GM21423 (cell line): Measurements from ENCODE around the gene ACO2.
"Not testable (repeated sequence)": the region's sequence is repeated elsewhere in the genome, so short reads cannot be mapped to it uniquely, and the experiment has no call there.

Experiments
- ATAC-seq: cut with Tn5 transposase; IDR thresholded peaks from one replicate; pipeline ENCODE4 v1.9.1; 2021; ENCODE audit warnings: mild to moderate bottlenecking, moderate library complexity; ENCODE audit not compliant: unreplicated experiment

Gene ACO2

GRCh38 chr22:41447435-41448188, 21.3 kb upstream of the ACO2 start:
- no peak for ATAC-seq

GRCh38 chr22:41448189-41448808, 20.6 kb upstream of the ACO2 start:
- peak; percentile 47 for ATAC-seq

- ATAC-seq, result no peak
These were observed 10.7 kb upstream of the ACO2 start for GRCh38 chr22:41458161-41458728.

- no peak for ATAC-seq
These were observed 9.5 kb upstream of the ACO2 start for GRCh38 chr22:41459431-41459830.

- ATAC-seq, result not testable (repeated sequence)
These were observed 8.8 kb upstream of the ACO2 start for GRCh38 chr22:41460071-41460470.

- no peak for ATAC-seq
These were observed 7.0 kb upstream of the ACO2 start for GRCh38 chr22:41461901-41462300.

- ATAC-seq, result peak; percentile 28
These were observed 418 bp downstream of the ACO2 start for GRCh38 chr22:41469218-41469851.

- ATAC-seq, result no peak
These were observed 2.0 kb downstream of the ACO2 start for GRCh38 chr22:41470886-41471285.

GRCh38 chr22:41471568-41471967, 2.7 kb downstream of the ACO2 start:
- ATAC-seq, result no peak

GRCh38 chr22:41474872-41475451, 6.0 kb downstream of the ACO2 start:
- ATAC-seq, result no peak

GRCh38 chr22:41478473-41478872, 9.6 kb downstream of the ACO2 start:
- no peak for ATAC-seq

- no peak for ATAC-seq
These were observed 10.1 kb downstream of the ACO2 start for GRCh38 chr22:41478891-41479521.

- ATAC-seq, result no peak
These were observed 10.9 kb downstream of the ACO2 start for GRCh38 chr22:41479671-41480396.

- ATAC-seq, result no peak
These were observed 11.4 kb downstream of the ACO2 start for GRCh38 chr22:41480397-41480735.

GRCh38 chr22:41481131-41481830, 12.4 kb downstream of the ACO2 start:
- ATAC-seq, result no peak

- ATAC-seq, result no peak
These were observed 13.0 kb downstream of the ACO2 start for GRCh38 chr22:41481925-41482318.

- ATAC-seq, result no peak
These were observed 13.5 kb downstream of the ACO2 start for GRCh38 chr22:41482319-41482935.

- ATAC-seq, result no peak
These were observed 16.1 kb downstream of the ACO2 start for GRCh38 chr22:41485033-41485432.
